Calu3 (cell line): Measurements from ENCODE around the gene HGF. TPM values are rescaled to one million over a fixed set of nuclear protein-coding genes. Genes with fewer than 3 reads are reported as not detected.

Experiments
- BruUV-seq: library from RNA; stranded (reverse); fragments of 400-500 nt; replicated peaks from 2 replicates; lab custom pipeline; 2021; lab: Mats Ljungman, UMichigan
- CTCF ChIA-PET: fragments of 300-600 bp; sonication (Branson Sonifier 250); formaldehyde crosslinking; loops from one replicate; lab custom pipeline; 2022; ENCODE audit warnings: antibody characterized with exemption; lab: Charles Lee
- DNase-seq: peaks from one replicate; pipeline ENCODE4 v3.0.0; 2022
- H3K27ac Mint-ChIP-seq: one replicate; pipeline ENCODE4 v1.8.0; 2022; ENCODE audit warnings: mixed read lengths; ENCODE audit not compliant: unreplicated experiment
- H3K27me3 Mint-ChIP-seq: one replicate; pipeline ENCODE4 v1.8.0; 2022; ENCODE audit warnings: mixed read lengths; ENCODE audit not compliant: unreplicated experiment
- H3K36me3 Mint-ChIP-seq: one replicate; pipeline ENCODE4 v1.8.0; 2022; ENCODE audit warnings: mild to moderate bottlenecking, moderate library complexity, mixed read lengths; ENCODE audit not compliant: insufficient read depth, unreplicated experiment
- H3K4me1 Mint-ChIP-seq: one replicate; pipeline ENCODE4 v1.8.0; 2022; ENCODE audit warnings: mild to moderate bottlenecking, low read depth, mixed read lengths; ENCODE audit not compliant: unreplicated experiment
- H3K4me3 Mint-ChIP-seq: one replicate; pipeline ENCODE4 v1.8.0; 2022; ENCODE audit warnings: mild to moderate bottlenecking, low read depth, moderate library complexity, mixed read lengths; ENCODE audit not compliant: unreplicated experiment
- H3K9me3 Mint-ChIP-seq: one replicate; pipeline ENCODE4 v1.8.0; 2022; ENCODE audit warnings: low read depth, mixed read lengths; ENCODE audit not compliant: unreplicated experiment
- intact Hi-C: fragments of 100-400 bp; cut with micrococcal nuclease; formaldehyde crosslinking; loops from one replicate; pipeline ENCODE4 v1.10.0; 2022; ENCODE audit not compliant: unreplicated experiment
- total RNA-seq: library from RNA; stranded (reverse); gene quantifications from 2 replicates; pipeline ENCODE4 v1.2.3, GENCODE V29; 2022
- TF ChIP-seq, protein P1 (sequence below): fragments of 200-600 bp; IDR thresholded peaks from one replicate; pipeline ENCODE4 v1.8.0; 2022; ENCODE audit warnings: antibody characterized with exemption; ENCODE audit not compliant: unreplicated experiment

HGF gene
- total RNA-seq, 1 experiment from 2014 or later = not detected

DNA sequence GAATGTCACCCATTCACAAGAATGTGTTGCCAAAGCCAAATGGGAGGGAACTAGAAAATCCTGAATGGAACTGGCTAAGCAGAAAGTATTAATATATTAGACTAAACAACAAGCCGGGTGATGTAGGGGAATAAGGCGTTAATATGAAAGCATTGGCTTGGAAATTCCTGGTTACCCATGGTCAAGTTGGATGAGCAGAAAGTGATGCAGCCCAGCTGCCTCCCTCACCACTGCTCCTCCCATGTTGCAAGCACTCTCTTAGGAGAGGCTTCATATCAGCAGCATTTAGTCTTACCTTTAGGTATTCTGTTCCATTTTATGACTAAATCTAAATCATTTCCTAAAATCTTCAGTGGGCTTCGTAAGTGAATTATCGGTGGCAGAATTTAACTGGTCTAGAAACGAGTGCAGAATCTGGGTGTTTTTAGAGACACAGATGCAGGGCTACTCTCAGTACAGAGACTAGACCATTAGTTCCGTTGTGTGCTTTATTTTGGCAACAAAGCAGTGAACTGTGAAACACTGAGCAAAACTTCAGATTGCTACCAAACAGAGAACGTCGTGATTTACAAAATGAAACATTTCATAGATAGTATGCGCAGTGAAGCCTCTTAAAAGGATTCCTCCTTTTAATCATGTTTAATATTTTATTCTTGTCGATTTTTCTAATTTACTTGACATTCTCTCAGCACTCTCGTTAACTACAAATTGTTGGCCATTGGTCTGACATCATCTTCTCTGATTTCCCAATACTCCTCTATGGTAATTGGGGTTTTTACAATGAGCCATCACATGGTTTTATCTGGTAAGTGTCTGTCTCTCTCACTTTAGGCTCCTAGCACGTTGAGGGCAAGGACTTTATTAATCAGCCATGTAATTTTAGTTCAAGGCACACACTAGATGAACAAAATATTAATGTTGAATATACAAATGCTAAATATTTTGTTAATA is 22.0 kb upstream of the HGF start:
- Mint-ChIP-seq H3K27me3 (no peaks in the 10 kb centered on the region), H3K27ac (no peak overlapping the region), H3K36me3 (no peaks in the 10 kb centered on the region), H3K9me3 (no peaks in the 10 kb centered on the region), H3K4me1 (no peaks in the 10 kb centered on the region), H3K4me3 (no peak overlapping the region)
- DNase-seq = no peak
- CTCF ChIA-PET = no interaction called here
- no TSS peak for BruUV-seq
- intact Hi-C loops = no loop called here
- TF ChIP-seq, protein P1, sequence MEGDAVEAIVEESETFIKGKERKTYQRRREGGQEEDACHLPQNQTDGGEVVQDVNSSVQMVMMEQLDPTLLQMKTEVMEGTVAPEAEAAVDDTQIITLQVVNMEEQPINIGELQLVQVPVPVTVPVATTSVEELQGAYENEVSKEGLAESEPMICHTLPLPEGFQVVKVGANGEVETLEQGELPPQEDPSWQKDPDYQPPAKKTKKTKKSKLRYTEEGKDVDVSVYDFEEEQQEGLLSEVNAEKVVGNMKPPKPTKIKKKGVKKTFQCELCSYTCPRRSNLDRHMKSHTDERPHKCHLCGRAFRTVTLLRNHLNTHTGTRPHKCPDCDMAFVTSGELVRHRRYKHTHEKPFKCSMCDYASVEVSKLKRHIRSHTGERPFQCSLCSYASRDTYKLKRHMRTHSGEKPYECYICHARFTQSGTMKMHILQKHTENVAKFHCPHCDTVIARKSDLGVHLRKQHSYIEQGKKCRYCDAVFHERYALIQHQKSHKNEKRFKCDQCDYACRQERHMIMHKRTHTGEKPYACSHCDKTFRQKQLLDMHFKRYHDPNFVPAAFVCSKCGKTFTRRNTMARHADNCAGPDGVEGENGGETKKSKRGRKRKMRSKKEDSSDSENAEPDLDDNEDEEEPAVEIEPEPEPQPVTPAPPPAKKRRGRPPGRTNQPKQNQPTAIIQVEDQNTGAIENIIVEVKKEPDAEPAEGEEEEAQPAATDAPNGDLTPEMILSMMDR = no peak

DNA sequence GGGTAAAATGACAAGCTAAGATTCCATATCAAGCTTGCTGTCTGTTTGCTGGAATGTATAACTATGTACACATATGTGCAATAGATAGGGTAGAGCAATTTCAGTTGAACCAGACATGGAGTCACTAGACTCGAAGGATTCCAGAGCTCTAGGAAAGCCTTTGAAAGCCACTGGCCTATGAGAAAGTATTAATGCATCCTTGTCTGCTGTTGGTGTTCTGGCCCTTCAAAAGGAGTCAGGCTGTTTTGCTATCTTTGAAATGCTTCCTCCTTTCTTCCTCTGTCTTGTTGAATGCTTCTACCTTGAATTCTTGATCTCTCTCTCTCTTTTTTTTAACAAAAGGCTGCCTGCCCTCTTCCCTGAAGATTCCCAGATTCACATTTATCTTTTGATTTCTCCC is 20.8 kb upstream of the HGF start:
- no peaks in the 10 kb centered on the region for H3K36me3 Mint-ChIP-seq
- DNase-seq = no peak
- no peaks in the 10 kb centered on the region for H3K27me3 Mint-ChIP-seq
- CTCF ChIA-PET = no interaction called here
- H3K27ac Mint-ChIP-seq = no peak overlapping the region
- TF ChIP-seq, protein P1 = no peak
- no peak overlapping the region for H3K4me3 Mint-ChIP-seq
- H3K4me1 Mint-ChIP-seq = no peaks in the 10 kb centered on the region
- intact Hi-C loops = no loop called here
- no peaks in the 10 kb centered on the region for H3K9me3 Mint-ChIP-seq
- no TSS peak for BruUV-seq

DNA sequence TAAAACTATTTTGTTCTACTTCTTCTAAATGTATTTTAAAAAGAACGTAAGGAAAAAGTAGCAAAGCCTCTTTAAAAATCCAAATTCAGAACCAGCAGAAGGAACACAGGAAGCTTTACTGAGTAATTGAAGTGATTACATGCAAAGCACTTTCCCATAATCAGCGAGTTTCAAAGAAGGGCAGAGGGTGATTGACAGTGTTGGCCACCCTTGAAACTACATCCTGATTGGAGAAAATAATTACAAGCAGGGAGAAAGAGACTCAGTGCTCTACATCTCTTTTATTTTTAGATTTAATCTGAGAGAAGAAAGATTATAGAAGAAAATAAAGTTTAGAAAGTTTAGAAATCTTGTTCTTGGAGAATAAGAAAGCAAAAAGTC is 20.3 kb upstream of the HGF start:
- Mint-ChIP-seq H3K36me3 (no peaks in the 10 kb centered on the region), H3K4me3 (no peak overlapping the region), H3K27me3 (no peaks in the 10 kb centered on the region), H3K27ac (no peak overlapping the region), H3K9me3 (no peaks in the 10 kb centered on the region), H3K4me1 (no peaks in the 10 kb centered on the region)
- no peak for DNase-seq
- TF ChIP-seq, protein P1 = no peak
- CTCF ChIA-PET = no interaction called here
- no TSS peak for BruUV-seq
- intact Hi-C loops = no loop called here

DNA sequence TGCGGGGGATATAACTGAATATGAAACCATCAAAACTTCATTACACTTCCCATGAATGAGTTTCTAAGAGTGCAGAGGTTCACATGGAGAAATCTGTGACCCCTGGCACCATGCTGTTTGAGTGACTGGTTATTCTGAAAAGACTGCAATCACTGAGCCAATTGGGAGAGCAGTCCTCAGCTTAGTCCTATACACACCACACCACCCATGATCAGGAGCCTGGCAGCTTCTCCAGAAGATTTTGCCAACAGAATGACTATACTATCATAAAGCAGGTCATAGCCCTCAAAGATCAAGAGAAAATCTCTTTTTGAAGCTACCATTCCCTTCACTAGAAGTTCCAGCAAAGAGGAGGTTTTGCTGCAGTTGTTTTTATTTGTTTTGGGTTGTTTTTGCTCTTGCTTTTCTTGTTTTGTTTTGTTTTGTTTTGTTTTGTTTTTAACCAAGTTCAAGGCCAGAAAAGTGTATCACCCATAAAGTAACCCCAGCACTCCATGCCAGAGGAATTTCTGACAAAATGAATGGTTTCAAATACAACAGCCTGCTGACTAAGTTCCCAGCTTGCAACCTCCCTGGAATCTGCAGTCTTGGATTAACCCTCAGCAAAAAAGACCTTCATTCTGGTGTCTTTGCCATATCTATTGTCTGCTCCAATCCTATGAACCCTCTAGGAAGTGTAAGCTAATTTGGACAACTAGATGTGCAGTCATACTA is 19.7 kb upstream of the HGF start:
- no TSS peak for BruUV-seq
- intact Hi-C loops = no loop called here
- TF ChIP-seq, protein P1 = no peak
- DNase-seq = no peak
- no peaks in the 10 kb centered on the region for H3K36me3 Mint-ChIP-seq
- no peak overlapping the region for H3K27ac Mint-ChIP-seq
- H3K9me3 Mint-ChIP-seq = no peaks in the 10 kb centered on the region
- CTCF ChIA-PET = no interaction called here
- H3K27me3 Mint-ChIP-seq = no peaks in the 10 kb centered on the region
- H3K4me3 Mint-ChIP-seq = no peak overlapping the region
- H3K4me1 Mint-ChIP-seq = no peaks in the 10 kb centered on the region
